ENCODE data around the gene SSBP1.
"Not testable (repeated sequence)": the region's sequence is repeated elsewhere in the genome, so short reads cannot be mapped to it uniquely, and the experiment has no call there.

The SSBP1 gene, protein sequence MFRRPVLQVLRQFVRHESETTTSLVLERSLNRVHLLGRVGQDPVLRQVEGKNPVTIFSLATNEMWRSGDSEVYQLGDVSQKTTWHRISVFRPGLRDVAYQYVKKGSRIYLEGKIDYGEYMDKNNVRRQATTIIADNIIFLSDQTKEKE

DNA sequence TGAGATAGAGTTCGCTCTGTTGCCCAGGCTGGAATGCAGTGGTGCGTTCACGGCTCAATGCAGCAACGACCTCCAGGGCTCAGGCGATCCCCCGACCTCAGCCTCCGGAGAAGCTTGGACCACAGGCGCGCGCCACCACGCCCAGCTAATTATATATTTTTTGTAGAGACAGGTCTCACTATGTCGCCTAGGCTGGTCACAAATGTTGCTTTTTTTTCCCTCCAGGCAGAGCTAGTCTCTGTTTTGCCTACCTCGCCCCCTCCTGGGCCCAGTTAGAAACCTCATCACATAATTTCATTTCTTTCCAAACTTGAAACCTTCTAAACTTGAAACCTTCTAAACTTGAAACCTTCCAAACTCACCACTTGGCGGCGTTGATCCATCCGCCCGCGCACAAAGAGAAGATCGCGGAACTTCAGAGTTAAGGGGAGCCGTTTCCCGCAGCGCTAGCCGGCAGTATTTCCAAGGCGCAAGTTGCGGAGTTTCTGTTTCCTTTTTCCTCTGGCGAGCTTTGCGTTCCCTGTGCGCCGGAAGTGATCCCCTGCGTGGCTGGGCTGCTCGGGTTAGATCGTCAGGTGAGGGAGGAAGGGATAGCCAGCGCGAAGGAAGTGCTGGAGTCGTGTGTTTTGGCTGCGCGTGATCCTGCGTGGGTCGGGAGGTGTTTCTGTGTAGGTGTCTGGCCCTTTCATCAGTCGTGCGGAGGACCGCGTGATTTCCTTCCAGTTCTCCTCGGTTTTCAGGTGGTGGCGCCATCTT is at the start of gene SSBP1:
Gene SSBP1 (plus strand): TSS at position 523 of the 756 bp plus-strand sequence. CDS start 809 bp downstream, outside the sequence.
- peak; percentile 89 for DNase-seq (ENCODE audit: low read depth)

DNA sequence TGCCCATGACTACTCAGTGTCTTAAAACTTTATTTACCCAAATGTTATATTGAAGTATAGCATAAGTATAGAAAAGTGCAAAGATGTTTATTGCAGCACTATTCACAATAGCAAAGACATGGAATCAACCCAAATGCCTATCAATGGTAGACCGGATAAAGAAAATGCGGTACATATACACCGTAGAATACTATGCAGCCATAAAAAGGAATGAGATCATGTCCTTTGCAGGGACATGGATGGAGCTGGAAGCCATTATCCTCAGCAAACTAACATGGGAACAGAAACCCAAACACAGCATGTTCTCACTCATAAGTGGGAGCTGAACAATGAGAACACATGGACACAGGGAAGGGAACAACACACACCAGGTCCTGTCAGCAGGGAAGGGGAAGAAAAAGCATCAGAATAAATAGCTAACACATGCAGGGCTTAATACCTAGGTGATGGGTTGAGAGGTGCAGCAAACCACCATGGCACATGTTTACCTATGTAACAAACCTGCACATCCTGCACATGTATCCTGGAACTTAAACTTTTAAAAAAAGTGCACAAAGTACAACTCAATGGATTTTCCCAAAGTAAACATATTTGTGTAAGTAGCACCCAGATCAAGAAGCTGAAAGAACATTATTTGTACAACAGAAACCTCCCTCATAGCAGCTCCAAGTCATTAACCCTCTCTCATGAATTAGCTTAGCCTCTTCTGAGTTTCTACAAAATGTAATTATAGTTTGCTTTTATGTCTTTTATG is 48.9 kb upstream of the SSBP1 start:
- not testable (repeated sequence) for DNase-seq (ENCODE audit: low read depth)

DNA sequence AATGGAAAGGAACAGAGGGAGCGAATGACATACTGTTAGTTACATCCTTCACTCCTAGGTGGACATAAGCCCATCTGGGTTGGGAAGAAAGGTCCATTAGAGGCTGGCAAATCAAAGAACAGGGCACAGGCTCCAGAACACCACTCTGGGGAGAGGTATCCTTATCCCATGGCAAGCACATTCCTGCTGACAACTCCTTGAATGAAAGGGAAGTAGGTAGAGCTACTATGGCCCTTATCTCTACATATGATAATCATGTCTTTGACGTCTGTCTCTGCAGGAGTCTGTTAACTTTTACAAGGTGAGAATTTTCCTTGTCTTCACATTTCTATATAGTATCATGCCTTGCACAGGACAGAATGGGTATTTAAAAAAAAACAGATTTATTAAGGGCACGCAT is 46.6 kb upstream of the SSBP1 start:
- no peak for DNase-seq (ENCODE audit: low read depth)

DNA sequence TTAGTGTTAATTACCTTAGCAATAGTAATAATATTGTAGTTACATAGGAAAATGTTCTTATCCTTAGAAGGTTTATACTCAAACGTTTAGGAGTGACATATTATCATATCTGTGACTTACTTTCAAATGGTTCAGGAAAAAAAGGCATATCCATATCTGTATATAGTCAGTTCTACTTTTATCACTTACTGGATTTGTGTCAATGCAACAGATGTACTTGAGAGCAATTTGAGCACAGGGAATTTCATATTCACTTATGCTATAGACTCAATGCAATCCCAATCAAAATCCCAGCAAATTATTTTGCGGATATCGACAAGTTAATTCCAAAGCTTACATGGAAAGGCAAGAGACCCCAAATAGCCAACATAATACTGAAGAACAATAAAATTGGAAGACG is 46.2 kb upstream of the SSBP1 start:
- DNase-seq (ENCODE audit: low read depth): no peak

DNA sequence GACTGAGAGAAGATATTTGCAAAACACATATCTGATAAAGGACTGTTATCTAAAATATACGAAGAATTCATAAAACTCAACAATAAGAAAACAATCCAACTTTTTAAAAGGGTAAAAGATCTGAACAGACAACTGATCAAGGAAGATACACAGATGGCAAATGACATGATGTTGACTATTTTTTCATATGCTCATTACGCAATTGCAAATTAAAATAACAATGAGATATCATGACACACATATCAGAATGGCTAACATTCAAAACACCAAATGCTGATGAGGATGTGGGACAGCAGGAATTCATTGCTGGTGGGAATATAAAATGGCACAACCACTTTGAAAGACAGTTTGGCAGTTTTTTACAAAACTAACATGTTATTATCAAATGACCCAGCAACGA is 45.1 kb upstream of the SSBP1 start:
- DNase-seq (ENCODE audit: low read depth): no peak

DNA sequence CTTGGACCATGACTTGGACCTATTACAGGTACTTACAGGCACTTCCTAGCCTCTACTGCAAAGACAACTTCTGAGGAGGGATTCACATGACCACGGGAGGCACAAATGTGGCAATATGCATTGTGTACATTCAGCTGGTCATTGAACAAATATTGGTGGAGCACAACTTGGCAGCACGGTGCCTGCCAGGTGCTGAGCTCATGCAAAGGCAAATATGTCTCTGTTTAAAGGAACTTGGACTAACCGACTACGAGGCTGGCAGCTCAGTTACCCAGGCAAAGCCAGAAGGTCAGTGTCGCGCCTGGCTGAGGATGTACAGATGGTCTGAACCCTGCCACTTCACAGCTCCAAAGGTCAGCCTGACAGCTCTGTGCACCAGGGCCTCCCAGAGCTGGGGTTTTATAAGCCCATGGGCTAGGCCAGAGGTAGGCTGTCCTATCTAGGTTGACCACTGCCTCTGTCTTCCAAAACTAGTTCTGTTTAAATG is 42.3 kb upstream of the SSBP1 start:
- DNase-seq (ENCODE audit: low read depth): no peak

DNA sequence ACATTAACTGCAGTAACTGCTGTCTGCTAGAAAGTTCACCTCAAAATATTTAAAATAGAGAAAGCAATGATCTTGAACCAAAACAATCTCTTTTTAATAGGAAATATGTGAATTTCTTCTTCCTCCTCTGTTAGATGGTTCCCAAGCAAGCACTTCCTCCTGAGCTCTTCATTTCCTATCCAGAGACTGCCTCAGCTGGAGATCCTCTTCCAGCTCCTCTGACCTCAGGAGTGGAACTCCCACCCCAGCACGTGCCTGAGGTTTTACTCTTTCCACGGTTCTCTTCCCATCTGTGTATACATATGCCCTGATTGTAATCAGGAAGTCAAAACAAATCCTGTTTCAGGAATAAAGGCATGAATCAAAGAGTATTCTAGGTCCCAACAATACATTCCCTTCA is 41.8 kb upstream of the SSBP1 start:
- DNase-seq (ENCODE audit: low read depth): no peak

DNA sequence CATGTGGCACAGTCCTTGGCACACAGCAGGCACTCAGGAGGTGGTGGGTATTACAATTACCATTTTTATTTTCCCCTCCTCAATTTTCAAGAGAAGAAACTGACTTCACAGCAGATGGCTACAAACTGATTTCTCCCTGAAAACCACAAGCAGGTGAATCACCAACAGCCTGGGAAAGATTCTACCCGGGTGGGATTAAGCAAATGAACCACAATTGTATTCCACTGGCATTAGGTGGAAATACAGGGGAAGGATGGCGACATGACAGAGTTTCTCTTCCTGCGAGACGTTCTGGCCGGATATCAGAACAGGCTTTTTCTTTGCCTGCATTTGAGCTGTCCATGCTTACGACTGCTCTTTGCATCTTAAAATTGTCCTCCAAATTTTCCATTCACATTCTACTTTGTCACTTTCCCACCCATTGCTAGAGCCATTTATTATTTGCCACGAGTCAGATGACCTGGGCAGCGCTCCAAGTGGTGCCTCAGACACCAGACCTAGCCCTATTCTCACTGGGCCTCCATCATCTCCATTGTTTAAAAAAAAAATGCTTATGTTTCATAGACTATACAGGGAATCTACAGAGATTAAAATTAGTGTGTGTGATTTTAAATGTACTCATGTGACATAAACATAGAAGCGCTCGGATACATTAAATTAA is 40.8 kb upstream of the SSBP1 start:
- no peak for DNase-seq (ENCODE audit: low read depth)

DNA sequence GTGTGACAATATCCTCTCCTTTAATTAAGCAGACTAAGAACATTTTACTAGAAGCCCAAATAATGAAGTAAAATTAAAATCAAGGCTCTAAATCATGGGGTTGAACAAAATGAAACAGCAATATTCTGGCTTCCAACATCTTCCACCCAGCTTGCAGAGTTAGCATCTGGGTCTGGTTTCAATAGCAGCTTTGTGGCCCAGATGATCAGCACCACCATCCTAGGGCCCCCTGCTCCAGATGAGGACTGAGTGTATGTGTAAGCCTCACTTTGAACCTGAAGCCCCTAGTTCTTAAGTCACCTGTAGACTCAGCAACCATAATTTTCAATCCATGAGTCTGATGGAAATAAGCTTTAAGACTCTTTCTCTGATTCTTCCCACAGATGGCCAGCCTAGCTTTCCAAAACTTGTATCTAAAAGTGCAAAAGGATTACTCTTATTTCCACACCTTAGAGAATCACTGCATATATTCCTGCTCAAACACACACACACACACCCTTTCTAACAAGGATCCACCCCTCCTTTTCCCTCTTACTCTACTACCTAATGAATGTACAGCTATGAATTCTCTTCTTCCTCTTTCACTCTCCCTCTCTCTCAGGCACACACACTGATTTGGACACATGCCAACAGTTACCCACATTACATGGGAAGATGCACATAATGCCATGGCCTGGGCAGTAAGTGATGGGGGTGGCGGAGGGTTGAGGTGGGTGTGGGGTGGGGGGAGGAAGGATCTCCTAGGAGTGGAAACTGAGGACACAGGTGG is 39.7 kb upstream of the SSBP1 start:
- no peak for DNase-seq (ENCODE audit: low read depth)

DNA sequence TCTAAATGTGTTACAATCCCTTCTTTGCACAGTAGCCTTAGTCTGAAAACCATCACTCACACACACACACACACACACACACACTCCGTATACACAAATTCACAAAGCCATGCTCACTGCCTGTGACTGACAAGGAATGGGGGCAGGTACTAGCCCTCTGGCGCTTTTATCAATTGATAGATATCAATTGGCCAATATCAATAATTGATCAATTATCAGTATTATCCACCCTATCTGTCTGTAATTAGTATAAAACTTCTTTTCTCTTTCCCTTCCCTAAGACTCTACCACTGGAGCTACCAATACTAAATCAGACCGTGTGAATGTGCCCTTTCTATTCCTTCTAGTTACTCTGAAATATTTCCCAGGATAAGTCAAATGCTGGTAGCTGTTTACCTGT is 38.3 kb upstream of the SSBP1 start:
- DNase-seq (ENCODE audit: low read depth): no peak

DNA sequence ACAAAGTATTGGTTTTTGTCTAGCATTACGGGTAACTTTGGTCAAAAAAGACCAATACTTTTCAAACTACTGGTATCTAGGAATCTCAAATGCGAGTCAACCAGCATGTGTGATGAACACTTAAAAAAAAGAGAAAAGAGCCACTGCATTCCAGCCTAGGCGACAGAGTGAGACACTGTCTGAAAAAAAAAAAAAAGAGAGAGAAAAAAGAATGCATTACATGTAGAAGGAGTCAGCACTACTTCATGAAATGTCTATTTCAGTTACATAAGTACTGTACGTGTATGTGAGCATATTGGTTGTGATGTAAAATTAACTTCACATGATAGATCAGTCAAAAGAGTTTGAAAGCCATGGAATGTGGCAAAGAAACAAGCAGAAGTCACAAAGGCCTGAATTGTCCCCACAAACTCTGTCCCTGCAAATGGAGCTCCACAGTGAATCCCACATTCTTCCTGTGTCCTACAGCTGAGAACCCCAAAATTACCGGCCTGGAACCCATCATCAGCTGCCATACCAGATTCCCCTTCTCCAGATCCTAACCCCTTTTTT is 37.8 kb upstream of the SSBP1 start:
- DNase-seq (ENCODE audit: low read depth): no peak

DNA sequence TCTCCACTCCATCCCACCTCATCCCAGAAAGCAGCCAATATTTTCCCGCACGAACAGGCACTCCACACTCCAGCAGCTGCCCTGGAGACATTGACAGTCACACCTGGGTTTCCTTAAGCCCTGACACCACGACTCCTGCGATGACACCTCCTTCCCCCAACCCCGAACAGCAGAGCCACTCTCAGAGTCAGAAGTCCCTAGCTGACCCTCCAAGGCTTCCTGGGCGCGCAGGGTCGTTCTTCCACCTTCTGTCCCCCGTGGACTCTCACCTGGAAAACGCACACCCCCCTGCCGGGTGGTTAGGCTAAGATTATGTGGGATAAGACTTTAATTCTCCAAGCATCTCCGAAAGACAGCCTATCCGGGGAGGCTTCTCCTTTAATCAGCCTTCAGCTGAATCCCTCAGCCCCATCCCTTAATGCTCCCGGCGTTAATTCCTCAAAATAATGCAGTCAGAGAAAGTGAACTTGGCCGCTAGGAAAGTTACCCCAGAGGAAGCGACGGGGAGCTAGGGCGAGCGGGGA is 37.2 kb upstream of the SSBP1 start:
- no peak for DNase-seq (ENCODE audit: low read depth)

DNA sequence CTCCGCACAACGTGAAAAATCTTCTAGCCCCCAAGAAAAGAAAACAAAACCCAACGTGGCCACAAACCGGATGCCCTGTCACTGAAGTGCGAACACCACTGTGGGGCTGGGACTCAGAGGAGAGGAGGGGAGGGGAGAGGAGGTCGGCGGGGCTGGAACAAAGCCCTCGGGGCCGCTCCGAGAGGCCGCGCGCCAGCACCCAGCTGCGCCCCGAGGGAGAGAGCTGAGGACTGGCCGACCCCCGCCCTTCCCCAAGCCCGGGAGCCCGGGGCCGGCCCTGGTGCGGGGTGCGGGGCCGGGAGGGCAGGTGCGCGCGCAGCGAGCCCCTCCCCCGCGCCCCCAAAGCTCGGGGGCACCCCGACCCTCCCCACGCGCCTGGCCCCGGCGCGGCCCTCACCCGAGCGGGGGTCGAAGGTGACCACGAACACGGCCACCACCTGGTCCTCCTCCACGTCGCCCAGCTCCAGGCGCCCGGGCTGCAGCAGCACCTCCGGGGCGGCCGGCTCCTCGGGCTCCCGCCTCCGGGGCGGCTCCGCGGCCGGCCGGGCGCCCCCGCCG is 36.6 kb upstream of the SSBP1 start:
- peak; percentile 46 for DNase-seq (ENCODE audit: low read depth)

DNA sequence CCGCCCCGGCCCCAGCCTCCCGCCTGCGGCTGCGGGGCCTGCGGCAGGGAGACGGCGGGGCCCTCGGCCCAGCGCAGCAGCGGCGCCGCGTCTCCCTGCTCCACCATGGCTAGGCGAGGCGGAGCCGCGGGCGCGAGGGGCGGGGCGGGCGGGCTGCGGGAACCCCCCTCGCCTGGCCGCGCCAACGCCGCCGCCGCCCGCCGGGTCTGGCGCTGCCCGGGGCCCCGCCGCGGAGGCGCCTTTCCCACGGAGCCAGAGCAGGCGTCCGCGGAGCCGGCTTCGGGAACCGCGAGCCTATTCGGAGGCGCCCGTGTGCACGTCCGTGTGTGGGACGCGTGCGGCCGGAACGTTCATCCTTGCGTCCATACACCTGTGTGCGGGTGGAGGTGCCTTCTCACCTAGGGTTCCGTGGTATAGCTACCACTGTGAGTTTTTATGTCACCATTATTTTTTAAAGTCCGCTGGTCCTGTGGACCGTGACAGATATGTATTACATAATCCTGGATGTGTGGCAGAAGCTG is 36.1 kb upstream of the SSBP1 start, which contains the start of gene DENND11:
Gene DENND11 (minus strand): TSS at position 120 of the 521 bp plus-strand sequence. CDS start 13 bp downstream, at position 107.
- peak; percentile 20 for DNase-seq (ENCODE audit: low read depth)

DNA sequence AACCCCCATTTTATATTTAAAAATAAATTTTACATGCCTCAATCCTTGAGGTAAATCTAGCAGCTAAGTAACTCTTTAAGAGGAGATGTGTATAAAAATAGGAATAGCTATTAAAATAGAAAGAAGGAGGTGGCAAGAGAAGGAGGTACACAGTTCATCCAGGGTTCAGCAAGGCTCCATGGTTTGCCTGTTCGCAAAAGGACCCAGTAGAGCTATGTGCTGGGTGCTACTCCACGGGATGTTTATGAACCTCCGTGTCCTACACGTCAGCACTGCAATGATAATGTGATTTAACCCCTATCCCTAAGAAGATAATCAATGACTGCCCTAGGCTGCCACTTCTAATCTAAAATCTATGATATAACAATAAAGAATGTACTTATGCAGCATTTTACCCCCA is 35.3 kb upstream of the SSBP1 start:
- no peak for DNase-seq (ENCODE audit: low read depth)

DNA sequence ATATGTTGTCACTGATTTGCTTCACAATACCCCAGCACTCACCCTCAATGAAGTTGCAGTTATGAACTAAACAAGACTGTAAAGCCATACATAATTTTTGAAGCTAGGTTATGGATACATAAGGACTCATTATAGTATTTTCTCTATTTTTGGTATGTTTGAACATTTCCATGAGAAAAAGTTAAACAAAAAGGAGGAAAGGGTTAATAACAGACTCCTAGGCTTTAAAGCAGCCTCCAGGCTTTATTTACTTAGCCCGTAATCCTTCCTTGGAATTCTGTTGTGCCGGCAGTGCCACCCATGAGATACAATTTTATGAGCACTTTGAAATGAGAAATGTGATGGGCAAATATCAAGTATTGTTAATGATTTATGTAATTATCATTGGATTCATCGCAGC is 34.0 kb upstream of the SSBP1 start:
- no peak for DNase-seq (ENCODE audit: low read depth)

DNA sequence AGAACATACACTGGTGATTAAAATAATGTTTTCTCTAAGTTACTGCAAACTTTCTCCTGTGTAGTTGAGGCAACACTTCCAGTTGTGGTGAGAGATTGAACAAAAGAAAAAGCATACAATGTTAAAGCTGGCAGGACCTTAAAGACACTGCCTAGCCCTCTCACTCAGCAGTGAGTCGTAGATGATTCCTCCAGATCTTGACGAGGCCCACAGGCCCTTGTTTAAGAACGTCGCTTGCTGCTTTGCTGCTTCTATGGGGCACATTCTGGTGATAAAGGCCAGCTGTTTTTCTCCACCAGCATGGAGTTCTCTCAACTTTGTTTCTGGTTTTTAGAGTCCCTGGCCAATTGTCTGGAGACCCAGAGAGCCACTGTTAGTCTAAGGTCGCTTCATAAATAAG is 33.4 kb upstream of the SSBP1 start:
- DNase-seq (ENCODE audit: low read depth): no peak

DNA sequence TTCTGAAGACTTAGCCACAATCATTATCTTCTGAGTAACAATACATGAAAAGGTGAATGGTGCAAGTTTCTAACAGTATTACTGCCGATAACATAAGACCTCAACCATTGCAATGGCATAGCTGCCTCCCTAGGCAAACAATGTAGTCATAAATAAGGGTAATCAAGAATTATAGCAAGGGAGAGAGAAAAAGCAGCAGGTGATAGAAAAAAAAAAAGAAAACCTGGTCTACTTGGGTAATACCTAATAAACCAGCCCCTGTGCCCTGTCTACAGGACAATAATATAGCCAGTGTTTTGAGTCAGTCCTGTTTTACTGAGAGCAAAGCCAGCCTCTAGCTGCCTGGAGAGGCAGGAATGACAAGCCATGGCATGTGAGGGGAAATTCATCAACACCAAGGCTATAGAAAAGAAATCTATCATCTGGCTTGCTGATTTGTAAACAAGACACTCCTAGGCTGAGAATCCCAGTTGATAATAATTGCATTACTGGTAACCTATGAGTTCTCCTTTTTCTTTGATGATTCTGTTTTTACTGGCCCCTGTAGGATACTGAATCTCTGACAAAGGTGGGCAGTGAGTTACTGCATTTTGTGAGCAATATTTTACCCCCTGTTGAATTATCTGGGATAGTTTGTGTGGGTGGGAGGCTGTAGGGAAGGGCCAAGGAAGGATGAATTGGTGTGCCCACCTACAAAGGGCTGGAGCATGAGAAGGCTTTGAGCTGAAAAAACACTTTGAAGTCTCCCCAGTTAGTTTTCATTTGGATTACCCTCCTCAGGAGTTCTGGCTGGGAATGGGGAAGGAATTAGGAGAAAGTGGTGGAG is 31.7 kb upstream of the SSBP1 start:
- DNase-seq (ENCODE audit: low read depth): no peak

DNA sequence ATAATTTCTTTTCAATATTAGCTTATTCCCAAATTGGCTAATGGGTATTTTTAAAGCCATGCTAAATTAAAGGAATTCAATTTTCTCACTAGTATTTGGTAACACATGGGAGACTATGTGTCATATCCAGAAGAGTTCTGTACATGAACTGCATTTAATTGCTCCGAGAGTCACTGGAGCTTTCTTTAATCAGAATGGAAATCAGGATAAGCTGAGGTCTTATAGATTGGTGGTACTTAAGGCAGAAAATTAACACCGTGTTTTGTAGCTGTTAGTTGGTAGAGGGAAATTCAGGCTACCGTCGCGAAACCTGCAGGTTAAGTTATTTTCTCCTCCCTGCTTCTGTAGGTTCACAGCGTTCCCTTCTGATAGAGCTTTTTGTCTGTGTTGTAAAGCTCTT is 29.8 kb upstream of the SSBP1 start, which contains the start of gene WEE2:
Gene WEE2 (plus strand): TSS at position 3 of the 400 bp plus-strand sequence. CDS start 406 bp downstream, outside the sequence.
- no peak for DNase-seq (ENCODE audit: low read depth)

Data from stimulated activated CD4-positive, alpha-beta T cell treated with anti-CD3 and anti-CD28 coated beads, Interleukin-2, amount 100 ng/mL, for 4 hours (primary cell).